Middle frontal gyrus (tissue), 1 donor: ENCODE measurements around the gene ARHGAP15.

ENCODE experiments used
- DNase-seq: peaks from one replicate; pipeline ENCODE4 v3.0.0-alpha.2; 2015; ENCODE audit warnings: low spot score; ENCODE audit errors: extremely low spot score

Gene ARHGAP15

GRCh38 chr2:143616452-143616851 is 487.2 kb downstream of the ARHGAP15 start:
- no peak for DNase-seq

GRCh38 chr2:143617803-143618415 is 488.7 kb downstream of the ARHGAP15 start:
- DNase-seq, result no peak

DNA sequence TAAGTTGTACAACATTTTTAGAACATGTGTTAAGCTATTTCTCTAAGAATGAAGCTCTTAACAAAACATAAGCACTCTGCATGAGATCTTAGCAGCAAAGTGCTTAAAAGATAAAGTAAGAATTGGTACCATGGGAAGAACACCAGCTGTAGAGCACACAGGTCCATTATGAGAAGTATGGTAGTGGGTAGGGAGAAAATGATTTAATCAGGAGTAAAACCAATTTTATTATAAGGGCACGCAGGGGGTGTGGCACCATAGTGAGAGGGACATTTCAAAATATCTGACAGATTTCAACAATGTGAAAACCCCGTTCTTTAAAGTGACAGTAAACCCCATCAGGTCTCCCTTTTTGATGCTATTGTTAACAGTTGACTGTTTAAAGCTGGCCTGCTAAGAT is 492.9 kb downstream of the ARHGAP15 start:
- no peak for DNase-seq

DNA sequence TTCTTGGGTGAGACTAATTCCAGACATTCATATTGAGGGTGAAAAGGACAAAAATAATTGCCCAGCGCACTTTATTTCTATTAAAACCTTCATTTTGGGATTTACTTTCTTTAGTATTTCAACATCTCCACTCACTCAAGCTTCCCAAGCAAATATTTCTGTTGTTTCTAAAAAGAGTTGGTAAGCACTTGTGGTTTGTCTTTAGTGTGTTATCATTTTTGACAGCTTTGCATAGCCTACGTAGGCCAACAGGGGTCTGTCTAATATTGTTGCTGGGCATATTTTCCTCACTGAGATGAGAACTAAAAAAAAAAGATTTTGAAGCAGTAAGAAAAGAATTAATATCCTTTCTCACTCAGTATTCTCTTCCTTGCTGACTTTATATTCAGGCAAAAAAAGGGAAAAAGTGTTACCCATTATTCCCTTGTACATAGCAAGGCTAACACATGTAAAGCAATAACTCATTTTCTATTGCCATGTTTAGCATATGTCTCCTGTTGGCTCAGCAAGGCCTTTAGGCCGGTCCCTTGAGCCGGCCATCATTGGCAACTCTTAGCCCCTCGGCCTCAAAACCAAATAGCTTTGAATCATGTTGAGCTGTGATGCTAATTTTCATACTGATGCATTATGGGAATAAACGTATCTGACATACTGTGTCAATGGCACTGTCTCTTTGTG is 494.2 kb downstream of the ARHGAP15 start:
- DNase-seq, result no peak

GRCh38 chr2:143623909-143624260 is 494.7 kb downstream of the ARHGAP15 start:
- no peak for DNase-seq

DNA sequence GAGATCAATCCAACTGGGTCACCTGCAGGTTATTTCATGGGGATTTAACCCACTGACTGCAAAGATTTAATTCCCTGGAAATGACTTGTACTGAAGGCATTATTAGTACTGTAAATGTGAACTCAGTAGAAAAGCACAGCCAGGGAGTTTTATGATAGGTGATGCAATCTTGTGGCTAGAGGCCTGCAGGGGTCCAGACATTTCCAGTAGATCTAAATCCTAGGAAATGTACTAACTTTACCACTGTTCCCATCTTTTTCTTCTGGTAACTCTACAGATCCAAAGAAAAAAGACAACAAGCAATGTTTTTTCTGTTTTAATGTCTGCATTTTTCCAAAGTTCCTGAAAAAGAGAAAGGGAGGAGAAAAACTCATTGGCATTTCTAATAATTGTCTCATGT is 500.1 kb downstream of the ARHGAP15 start:
- no peak for DNase-seq

GRCh38 chr2:143632751-143633374 is 503.6 kb downstream of the ARHGAP15 start:
- DNase-seq, result no peak

DNA sequence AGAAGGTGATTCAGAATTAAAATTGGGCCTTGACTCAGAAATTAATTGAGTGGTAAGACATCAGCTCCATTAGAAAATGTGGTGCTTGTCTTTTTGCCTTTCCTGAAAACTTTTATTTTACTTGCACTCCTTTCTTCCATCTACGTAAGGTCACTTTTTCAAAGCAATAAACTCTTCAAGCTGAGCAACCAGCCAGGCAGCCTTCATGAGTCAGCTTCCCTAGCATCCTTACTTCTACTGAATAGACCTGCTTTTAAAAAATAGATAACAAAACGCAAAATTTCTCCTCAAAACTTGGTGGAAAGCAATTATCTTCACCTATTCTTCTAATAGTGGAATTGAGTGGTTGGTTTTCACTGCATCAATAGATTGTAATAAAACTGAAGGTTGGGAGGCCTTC is 504.2 kb downstream of the ARHGAP15 start:
- DNase-seq, result no peak

DNA sequence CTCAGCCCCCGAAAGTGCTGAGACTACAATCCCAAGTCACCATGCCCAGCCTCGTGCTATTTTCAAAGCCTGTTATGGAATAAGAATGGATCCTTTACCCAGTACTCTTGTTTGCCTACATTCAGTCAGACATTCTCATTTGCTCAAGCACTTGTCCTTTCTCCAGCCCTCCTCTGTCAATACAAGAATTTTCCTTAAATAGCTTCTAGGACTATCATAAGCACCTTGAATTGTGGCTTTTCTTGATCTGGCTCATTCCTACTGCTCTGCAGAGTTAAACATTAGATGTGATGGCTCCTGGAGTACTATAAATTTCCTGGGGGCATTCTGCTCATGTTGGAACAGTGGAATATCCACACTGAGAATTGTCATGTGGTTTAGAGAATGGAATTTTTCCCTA is 506.1 kb downstream of the ARHGAP15 start:
- no peak for DNase-seq

- DNase-seq, result no peak
Measured at GRCh38 chr2:143635936-143636335, 506.7 kb downstream of the ARHGAP15 start.

GRCh38 chr2:143640826-143641225 is 511.6 kb downstream of the ARHGAP15 start:
- DNase-seq, result no peak

GRCh38 chr2:143645921-143646645 is 516.9 kb downstream of the ARHGAP15 start:
- no peak for DNase-seq

GRCh38 chr2:143649226-143649740 is 520.1 kb downstream of the ARHGAP15 start:
- DNase-seq, result no peak

DNA sequence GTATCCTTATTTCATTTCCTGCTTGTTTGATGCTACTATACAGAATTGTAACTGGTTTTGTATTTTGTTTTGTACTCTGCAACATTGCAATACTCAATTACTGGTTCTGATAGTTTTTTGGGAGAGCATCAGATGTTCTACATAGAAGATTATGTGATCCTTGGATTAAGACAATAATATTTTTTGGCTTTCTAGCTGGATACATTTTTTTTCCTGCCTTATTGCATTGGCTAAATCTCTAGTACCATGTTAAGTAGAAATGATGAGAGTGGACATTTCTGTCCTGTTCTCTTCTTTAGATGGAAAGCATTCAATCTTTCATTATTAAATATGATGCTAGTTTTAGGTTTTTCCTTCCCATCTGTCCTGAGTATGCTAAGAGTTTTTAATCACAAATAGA is 523.5 kb downstream of the ARHGAP15 start:
- DNase-seq, result no peak

DNA sequence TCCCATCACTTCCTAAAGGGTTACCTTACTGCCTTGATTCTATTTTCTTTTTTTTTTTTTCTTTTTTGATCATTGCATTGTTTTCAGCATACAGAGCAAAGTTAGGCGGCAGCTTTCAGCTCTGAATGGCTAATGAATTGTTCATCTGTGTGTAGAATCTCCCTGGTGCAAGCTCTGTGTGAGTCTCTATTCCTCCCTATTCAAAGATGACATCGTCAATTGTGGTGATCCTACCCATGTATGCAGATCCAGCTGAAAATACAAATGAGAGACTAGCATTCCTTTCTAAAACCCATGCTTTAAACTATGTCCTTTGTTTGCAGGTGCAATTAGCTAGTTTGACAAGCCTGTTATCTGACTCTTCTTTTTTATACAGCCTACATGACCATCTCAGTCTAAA is 539.0 kb downstream of the ARHGAP15 start:
- DNase-seq, result no peak

DNA sequence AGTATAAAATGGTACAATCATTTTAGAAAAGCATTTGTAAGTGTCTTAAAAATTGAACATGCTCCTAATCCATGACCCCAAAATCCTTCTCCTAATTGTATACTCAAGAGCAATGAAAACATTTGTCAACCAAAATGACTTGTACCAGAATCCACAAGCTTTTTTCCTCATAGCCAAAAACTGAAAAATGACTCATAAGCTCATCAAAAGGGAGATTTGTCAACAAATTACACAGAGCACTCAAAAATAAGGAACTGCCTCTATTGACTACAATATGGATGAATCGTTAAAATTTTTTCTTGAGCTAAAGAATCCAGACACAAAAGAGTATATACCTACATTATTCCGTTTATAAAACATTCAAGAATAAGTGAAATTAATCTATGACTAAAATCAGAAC is 544.8 kb downstream of the ARHGAP15 start:
- DNase-seq, result no peak

- DNase-seq, result no peak
Measured at GRCh38 chr2:143675021-143675420, 545.8 kb downstream of the ARHGAP15 start.

DNA sequence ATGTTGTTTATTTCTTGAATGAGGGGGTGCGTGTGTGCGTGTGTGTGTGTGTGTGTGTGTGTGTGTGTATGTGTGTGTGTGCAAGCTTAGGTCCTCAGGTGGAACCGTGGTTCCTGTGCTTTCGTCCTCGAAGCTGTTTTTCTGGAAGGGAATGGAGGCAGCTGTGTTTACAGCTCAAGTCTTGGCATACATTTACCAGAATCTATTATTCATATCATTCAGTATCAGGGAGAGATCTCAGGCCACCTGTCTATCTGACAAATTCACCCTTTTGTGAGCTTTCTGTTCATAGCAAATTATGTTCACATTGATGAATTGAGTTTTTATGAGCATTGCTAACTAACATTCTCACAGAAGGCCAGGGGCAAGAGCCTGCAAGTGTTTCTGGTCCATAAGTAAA is 550.4 kb downstream of the ARHGAP15 start:
- no peak for DNase-seq

- no peak for DNase-seq
Measured at GRCh38 chr2:143680885-143681405, 551.7 kb downstream of the ARHGAP15 start.

- DNase-seq, result no peak
Measured at GRCh38 chr2:143682436-143683055, 553.3 kb downstream of the ARHGAP15 start.

DNA sequence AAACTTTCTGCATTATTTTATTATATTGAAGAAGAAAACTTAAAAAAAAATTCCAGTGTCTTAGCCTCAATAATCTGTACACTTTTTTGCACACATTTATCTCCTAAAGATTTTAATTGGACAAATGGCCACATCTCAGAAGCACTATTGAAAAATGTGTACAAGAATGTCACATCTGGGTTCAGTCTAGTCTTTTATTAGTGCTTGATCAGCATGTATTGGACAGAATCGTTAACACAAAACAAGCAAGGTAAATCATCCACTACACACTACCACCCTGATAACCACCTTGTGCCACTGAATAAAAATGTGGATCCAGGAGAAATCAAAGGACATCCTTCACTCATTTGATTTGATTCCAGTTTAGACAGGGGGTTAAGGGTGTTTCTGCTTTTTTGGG is 554.8 kb downstream of the ARHGAP15 start:
- no peak for DNase-seq
